DMS53 treated with DMSO at 0.1 percent for 48 hours (cell line): ENCODE results near the gene HTR1D.
A peak's percentile ranks its signal among the peaks of the same experiment; 100 is the strongest.
"Not testable (repeated sequence)": the region's sequence is repeated elsewhere in the genome, so short reads cannot be mapped to it uniquely, and the experiment has no call there.

Source experiments
- DNase-seq: peaks from one replicate; lab custom pipeline; 2025; ENCODE audit not compliant: unreplicated experiment; lab: John Stamatoyannopoulos, UW

The HTR1D gene

DNA sequence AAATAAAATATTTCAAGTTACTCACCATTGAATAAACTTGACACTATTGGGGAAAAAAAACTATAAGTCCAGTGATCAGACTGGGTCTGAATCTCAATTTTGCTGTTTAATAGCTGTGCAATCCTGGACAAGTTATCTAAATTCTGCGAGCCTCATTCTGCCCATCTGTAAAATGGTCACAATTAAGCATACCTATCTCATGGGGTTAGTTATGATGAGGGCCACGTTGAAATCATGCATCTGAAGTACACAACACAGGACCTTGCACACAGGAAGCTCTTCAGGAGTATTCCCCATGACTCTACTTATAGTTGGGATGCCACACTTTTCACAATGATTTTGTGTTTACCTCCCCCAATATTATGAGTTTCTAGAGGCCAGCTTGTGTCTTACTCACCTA, 3.8 kb upstream of the HTR1D start:
- no peak for DNase-seq

DNA sequence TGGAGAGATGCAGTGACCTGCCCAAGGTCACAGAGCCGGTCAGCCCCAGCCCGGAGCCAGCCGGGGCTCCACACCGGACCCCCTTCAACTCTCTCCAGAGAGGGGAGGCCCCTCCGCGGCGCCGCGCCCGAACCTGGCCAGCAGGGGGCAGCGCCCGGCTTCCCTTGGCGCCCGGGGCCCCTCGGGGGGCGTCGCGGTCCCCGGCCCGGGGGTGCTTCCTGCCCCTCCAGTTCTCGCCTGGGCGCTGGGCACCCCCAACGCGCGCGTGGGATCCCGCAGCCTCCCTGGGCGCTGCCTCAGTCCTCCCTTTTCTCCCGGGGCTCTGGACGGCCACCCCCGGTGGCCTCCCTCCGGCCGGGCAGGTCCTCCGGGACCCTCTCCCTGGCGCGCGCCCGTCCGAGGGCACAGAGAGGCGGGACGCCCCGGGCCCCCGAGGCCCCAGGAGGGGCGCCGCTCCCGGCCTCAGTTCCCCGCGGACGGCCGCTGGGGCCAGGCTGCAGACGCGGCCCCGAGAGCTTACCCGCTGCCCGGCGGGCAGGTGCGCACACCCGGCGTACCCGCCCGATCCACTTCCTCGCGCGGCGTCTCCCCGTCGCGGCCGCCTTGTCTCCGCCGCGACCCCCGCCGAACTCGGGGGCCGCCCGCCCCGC, 406 bp downstream of the HTR1D start:
- DNase-seq = no peak

GRCh38 chr1:23215751-23216449, 1.4 kb downstream of the HTR1D start:
- DNase-seq = no peak

DNA sequence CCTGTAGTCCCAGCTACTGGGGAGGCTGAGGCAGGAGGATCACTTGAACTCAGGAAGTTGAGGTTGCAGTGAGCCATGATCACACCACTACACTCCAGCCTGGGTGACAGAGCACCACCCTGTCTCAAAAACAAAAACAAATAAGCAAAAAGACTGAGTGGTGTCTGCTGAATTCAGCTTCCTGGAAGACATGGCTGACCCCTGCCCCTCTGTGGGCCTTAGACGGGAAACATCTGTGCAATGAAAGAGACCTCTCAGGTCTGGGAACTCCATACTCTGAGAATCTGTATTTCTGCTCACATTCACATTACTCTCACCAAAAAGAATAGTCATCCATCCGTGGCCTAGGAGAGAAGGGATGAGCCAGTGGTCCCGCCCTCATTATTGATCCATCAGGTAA, 2.0 kb downstream of the HTR1D start:
- DNase-seq = no peak

DNA sequence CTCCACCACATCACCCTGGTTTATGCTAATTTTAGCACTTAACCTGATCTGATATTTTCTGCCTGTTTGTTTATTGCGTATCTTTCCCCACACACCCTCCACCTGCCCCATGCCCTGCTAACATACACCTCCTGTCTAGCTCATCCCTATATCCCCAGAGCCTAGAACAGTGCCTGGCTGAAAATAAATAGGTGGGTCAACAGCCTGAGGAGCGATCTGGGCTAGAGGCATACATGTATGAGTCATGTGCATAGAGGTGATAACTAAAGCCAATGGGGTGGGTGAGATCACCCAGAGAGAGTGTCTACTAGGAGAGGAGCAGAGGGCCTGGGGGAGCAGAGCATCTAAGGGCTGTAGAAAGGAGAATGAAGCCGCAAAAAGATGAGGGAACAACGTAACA, 2.7 kb downstream of the HTR1D start:
- no peak for DNase-seq

- DNase-seq = no peak
Observed at GRCh38 chr1:23211955-23212354, 5.3 kb downstream of the HTR1D start.

GRCh38 chr1:23210963-23211362, 6.3 kb downstream of the HTR1D start:
- no peak for DNase-seq

- DNase-seq = no peak
Observed at GRCh38 chr1:23210351-23210785, 6.9 kb downstream of the HTR1D start.

- DNase-seq = no peak
Observed at GRCh38 chr1:23209770-23210169, 7.5 kb downstream of the HTR1D start.

DNA sequence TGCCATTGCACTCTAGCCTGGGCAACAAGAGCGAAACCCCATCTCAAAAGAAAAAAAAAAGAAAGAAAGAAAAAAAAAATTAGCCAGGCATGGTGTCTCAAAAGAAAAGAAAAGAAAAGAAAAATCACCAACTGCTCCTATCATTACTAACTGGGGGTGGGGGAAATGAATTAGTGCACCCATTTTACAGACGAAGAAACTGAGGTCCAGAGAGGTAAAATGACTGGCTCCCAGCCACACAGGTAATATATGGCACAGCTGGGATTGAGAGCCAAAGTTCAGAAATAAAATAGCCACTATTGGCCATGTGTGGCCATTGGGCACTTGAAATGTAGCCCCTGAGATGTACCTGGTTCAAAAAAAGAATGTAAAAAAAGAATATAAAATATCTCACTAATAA, 8.8 kb downstream of the HTR1D start:
- no peak for DNase-seq

DNA sequence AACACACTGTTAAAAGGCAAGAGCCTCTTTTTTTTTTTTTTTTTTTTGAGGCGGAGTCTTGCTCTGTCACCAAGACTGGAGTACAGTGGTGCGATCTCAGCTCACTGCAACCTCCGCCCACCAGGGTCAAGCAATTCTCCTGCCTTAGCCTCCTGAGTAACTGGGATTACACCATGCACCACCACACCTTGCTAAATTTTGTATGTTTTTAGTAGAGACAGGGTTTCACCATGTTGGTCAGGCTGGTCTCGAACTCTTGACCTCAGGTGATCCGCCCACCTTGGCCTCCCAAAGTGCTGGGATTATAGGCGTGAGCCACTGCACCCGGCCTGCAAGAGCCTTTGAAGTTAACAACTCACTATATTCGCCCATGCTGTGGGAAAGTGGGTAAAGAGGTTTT, 9.6 kb downstream of the HTR1D start:
- DNase-seq = not testable (repeated sequence)

DNA sequence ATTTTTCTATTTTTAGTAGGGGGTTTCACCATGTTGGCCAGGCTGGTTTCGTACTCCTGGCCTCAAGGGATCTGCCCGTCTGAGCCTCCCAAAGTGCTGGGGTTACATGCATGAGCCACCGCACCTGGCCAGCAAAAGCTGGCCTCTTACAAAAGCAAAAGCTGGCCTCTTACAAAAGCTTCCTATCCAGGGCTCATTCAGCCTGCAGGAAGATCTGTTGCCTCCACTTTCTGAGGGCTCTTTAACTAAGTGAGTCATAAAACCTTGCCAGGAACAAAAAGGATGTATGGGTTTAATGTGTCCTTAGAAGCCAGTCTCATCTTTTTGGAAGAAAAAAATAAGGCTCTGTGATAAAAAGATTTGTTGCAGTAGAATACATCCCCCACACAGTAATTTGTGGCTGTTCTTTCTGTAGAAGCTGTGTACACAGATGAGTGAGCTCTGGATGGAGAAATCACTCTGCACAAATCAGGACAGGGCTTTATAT, 15.0 kb downstream of the HTR1D start:
- DNase-seq = peak; percentile 12

DNA sequence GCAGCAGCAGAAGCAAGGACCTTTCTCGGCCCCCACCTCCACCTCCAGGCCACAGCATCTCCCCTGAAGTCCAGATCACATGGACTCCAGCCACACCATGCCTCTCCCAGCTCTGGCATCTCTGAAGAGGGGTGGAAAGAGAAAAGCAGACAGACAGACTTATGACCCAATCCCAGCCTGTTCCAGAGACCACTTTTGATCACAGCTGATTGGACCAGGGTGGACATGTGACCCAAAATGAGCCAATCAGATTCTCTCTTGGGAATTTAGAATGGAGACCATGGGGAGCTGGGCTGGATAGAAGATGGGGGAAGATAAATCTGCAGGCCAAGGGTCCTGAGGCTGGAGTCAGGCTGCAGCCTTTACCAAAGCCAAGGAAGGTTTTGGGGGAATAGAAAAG, 16.4 kb downstream of the HTR1D start:
- no peak for DNase-seq

- no peak for DNase-seq
Observed at GRCh38 chr1:23198373-23198772, 18.9 kb downstream of the HTR1D start.

- DNase-seq = no peak
Observed at GRCh38 chr1:23196627-23197328, 20.5 kb downstream of the HTR1D start.

DNA sequence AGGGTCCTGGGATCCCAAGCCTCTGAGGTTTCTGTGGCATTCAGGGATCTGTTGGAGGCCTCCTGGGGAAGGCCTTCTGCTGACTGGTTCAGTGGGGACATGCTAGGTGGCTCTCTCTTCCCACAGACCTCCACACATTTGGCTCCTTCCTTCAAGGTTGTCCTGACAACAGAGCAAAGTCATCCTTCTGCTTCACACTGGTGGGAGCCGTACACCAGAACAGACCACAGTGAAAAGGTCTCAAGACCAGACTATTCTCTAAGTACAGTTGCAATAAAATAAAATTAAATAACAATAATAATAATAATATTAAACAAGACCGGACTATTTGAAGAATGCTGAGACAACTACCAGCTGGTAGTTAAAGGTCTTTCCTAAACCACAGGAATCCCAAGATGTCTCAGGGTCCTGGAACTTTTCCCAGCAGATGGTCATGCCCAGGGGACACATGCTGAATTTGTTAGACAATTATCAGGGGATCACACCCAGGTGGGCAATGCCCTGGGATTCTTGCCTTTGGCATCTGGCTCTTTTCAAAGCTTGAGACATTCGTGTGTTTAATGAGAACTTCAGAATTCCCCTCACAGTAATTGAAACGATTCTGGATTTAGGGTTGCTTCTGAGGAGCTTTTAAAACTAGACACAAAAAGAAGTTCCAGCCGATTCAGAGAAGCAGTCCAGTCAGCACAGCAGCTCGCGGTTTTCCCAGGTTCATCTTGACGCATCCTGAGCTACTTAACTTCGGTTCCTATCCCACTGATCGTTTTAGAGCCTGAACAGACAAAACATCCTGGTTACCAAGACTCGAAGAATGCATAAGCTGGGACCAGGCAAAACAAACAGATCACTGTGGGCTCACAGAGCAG, 22.9 kb downstream of the HTR1D start:
- no peak for DNase-seq

DNA sequence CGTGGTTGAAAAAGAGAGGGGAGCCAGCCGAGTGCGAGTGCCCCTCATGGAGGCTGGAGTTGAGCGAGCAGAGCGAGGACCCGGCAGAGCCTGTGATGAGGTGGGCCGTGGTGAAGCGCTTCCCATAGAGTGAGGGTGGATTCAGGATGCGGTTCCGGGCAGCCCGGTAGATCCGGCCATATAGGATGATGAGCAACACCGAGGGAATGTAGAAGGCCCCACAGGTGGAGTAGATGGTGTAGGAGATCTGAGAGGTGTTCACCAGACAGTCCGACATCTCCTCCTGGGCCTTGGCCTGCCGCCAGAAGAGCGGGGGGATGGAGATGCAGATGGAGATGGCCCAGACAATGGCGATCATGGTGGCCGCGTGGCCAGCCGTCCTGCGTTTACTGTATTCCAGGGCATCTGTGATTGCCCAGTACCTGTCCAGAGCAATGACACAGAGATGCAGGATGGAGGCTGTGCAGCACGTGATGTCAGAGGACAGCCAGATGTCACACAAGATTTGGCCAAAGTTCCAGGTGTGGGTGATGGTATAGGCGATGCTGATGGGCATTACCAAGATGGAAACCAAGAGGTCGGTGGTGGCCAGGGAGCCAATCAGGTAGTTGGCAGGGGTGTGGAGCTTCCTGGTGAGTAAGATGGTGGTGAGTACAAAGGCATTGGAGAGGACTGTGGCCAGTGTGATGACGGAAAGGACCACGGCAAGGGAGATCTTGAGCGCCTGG, 23.7 kb downstream of the HTR1D start:
- DNase-seq = no peak

DNA sequence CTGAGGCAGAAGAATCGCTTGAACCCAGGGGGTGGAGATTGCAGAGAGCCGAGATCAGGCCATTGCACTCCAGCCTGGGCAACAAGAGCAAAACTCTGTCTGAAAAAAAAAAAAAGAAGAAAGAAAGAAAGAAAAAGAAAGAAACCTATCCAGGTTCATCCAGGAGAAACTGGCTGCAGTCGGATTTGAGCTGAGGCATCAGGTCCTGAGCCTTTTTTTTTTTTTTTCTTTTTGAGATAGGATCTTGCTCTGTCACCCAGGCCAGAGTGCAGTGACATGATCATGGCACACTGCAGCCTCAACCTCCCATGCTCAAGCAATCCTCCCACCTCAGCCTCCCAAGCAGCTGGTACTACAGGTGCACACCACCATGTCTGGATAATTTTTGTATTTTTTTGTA, 26.1 kb downstream of the HTR1D start:
- no peak for DNase-seq

DNA sequence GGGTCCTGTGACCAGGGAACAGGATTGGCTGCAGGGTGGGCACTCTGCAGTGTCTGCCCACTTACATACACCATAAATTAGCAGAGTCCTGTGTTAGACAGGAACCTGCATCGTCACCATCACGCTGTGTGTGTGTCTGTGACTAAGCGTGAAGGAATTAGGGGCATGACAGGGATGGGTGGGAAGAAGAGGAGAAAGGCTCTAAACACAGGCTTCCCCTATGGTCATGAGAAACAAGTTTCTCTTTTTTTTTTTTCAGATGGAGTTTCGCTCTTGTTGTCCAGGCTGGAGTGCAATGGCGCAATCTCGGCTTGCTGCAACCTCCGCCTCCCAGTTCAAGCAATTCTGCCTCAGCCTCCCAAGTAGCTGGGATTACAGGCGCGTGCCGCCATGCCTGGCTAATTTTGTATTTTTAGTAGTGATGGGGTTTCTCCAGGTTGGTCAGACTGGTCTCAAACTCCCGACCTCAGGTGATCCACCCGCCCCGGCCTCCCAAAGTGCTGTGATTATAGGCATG, 28.3 kb downstream of the HTR1D start:
- DNase-seq = not testable (repeated sequence)

- DNase-seq = no peak
Observed at GRCh38 chr1:23188434-23188884, 28.8 kb downstream of the HTR1D start.
